HG03025 (cell line): ENCODE measurements around the gene TMEM164.
A peak's percentile ranks its signal among the peaks of the same experiment; 100 is the strongest.

Experiments used
- ATAC-seq: cut with Tn5 transposase; IDR thresholded peaks from one replicate; pipeline ENCODE4 v1.9.1; 2021; ENCODE audit warnings: mild to moderate bottlenecking, moderate library complexity; ENCODE audit not compliant: unreplicated experiment, low FRiP score

The TMEM164 gene

GRCh38 chrX:110159235-110159634, 156.3 kb downstream of the TMEM164 start:
- ATAC-seq: no peak

- no peak for ATAC-seq
These were observed 157.0 kb downstream of the TMEM164 start for GRCh38 chrX:110159865-110160264.

GRCh38 chrX:110161361-110161686, 158.4 kb downstream of the TMEM164 start:
- ATAC-seq: no peak

- no peak for ATAC-seq
These were observed 159.2 kb downstream of the TMEM164 start for GRCh38 chrX:110162131-110162530.

GRCh38 chrX:110162867-110163266, 160.0 kb downstream of the TMEM164 start:
- no peak for ATAC-seq

- no peak for ATAC-seq
These were observed 160.6 kb downstream of the TMEM164 start for GRCh38 chrX:110163488-110163887.

GRCh38 chrX:110167952-110168451, 165.1 kb downstream of the TMEM164 start:
- ATAC-seq: no peak

- no peak for ATAC-seq
These were observed 165.7 kb downstream of the TMEM164 start for GRCh38 chrX:110168585-110168984.

- ATAC-seq: no peak
These were observed 167.1 kb downstream of the TMEM164 start for GRCh38 chrX:110170029-110170428.

GRCh38 chrX:110171442-110171841, 168.5 kb downstream of the TMEM164 start:
- ATAC-seq: no peak

GRCh38 chrX:110172215-110172614, 169.3 kb downstream of the TMEM164 start:
- ATAC-seq: peak; percentile 98

GRCh38 chrX:110173192-110174175, 170.6 kb downstream of the TMEM164 start:
- no peak for ATAC-seq

GRCh38 chrX:110175146-110175545, 172.2 kb downstream of the TMEM164 start:
- ATAC-seq: no peak

- ATAC-seq: no peak
These were observed 172.8 kb downstream of the TMEM164 start for GRCh38 chrX:110175696-110176095.

GRCh38 chrX:110178179-110178865, 175.4 kb downstream of the TMEM164 start:
- no peak for ATAC-seq

- no peak for ATAC-seq
These were observed 177.4 kb downstream of the TMEM164 start for GRCh38 chrX:110180176-110180927.

- peak; percentile 73 for ATAC-seq
These were observed 178.0 kb downstream of the TMEM164 start for GRCh38 chrX:110180928-110181310.

- no peak for ATAC-seq
These were observed 178.7 kb downstream of the TMEM164 start for GRCh38 chrX:110181459-110182137.

GRCh38 chrX:110182362-110182761, 179.4 kb downstream of the TMEM164 start:
- ATAC-seq: no peak

- no peak for ATAC-seq
These were observed 180.0 kb downstream of the TMEM164 start for GRCh38 chrX:110182865-110183264.
